ENCODE measurements around the gene ADM2. TPM values are rescaled to one million over a fixed set of nuclear protein-coding genes. Genes with fewer than 3 reads are reported as not detected.
A peak's percentile ranks its signal among the peaks of the same experiment; 100 is the strongest.

ADM2 gene
- total and polyA plus RNA-seq, 2 of the 13 experiments (the other 11 are each of a cell fraction or from before 2014, with no cell fraction given), result 1.2 to 3.0 TPM

- TF ChIP-seq, protein P1, sequence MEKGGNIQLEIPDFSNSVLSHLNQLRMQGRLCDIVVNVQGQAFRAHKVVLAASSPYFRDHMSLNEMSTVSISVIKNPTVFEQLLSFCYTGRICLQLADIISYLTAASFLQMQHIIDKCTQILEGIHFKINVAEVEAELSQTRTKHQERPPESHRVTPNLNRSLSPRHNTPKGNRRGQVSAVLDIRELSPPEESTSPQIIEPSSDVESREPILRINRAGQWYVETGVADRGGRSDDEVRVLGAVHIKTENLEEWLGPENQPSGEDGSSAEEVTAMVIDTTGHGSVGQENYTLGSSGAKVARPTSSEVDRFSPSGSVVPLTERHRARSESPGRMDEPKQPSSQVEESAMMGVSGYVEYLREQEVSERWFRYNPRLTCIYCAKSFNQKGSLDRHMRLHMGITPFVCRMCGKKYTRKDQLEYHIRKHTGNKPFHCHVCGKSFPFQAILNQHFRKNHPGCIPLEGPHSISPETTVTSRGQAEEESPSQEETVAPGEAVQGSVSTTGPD (CRISPR knock-in tag; IDR thresholded peaks at IDR 0.05), result no peak
- TF ChIP-seq ONECUT2 (CRISPR knock-in tag; IDR thresholded peaks at IDR 0.05) (peak; percentile 19; the same call in 1 of the 2 replicates), RBM22 (optimal IDR thresholded peaks at IDR 0.05; ENCODE audit: low read length) (no peak), ZFP36L2 (CRISPR knock-in tag; IDR thresholded peaks at IDR 0.05) (no peak), SKI (IDR thresholded peaks at IDR 0.05; ENCODE audit: partially characterized antibody) (peak; percentile 53), TARDBP (CRISPR knock-in tag; IDR thresholded peaks at IDR 0.05) (peak; percentile 71; the same call in 1 of the 2 replicates), CERS6 (CRISPR knock-in tag; IDR thresholded peaks at IDR 0.05) (no peak), ZBTB33 (CRISPR knock-in tag; IDR thresholded peaks at IDR 0.05) (peak; percentile 52), SMAD9 (CRISPR knock-in tag; IDR thresholded peaks at IDR 0.05) (no peak), HDAC1 (CRISPR knock-in tag; IDR thresholded peaks at IDR 0.05) (peak; percentile 99), ZNF768 (CRISPR knock-in tag; IDR thresholded peaks at IDR 0.05) (peak; percentile 51; the same call in 1 of the 2 replicates), REL (CRISPR knock-in tag; conservative IDR thresholded peaks at IDR 0.05) (no peak), ZSCAN22 (CRISPR knock-in tag; IDR thresholded peaks at IDR 0.05) (no peak), NR3C1 (CRISPR knock-in tag; IDR thresholded peaks at IDR 0.05) (no peak), SALL1 (CRISPR knock-in tag; IDR thresholded peaks at IDR 0.05) (peak; percentile 79), ZNF891 (CRISPR knock-in tag; IDR thresholded peaks at IDR 0.05) (no peak), ZNF788 (CRISPR knock-in tag; IDR thresholded peaks at IDR 0.05; ENCODE audit: borderline replicate concordance) (peak; percentile 79; the same call in 1 of the 2 replicates), ARNT2 (CRISPR knock-in tag; IDR thresholded peaks at IDR 0.05; ENCODE audit: low read depth) (no peak), ZMAT5 (CRISPR knock-in tag; IDR thresholded peaks at IDR 0.05; ENCODE audit: borderline replicate concordance, low read depth) (no peak), ZNF773 (CRISPR knock-in tag; IDR thresholded peaks at IDR 0.05; ENCODE audit: borderline replicate concordance) (no peak), KAT2B (IDR thresholded peaks at IDR 0.05; ENCODE audit: borderline replicate concordance, low read depth, low read length) (no peak)
- TF ChIP-seq, protein P2, sequence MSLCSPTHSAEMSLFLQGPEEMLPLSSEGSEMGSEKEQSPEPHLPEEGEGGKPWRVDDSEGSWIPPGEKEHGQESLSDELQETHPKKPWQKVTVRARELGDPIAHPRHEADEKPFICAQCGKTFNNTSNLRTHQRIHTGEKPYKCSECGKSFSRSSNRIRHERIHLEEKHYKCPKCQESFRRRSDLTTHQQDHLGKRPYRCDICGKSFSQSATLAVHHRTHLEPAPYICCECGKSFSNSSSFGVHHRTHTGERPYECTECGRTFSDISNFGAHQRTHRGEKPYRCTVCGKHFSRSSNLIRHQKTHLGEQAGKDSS (CRISPR knock-in tag; IDR thresholded peaks at IDR 0.05; ENCODE audit: borderline replicate concordance, low read depth), result peak; percentile 71; the same call in 1 of the 2 replicates
- TF ChIP-seq, protein P3, sequence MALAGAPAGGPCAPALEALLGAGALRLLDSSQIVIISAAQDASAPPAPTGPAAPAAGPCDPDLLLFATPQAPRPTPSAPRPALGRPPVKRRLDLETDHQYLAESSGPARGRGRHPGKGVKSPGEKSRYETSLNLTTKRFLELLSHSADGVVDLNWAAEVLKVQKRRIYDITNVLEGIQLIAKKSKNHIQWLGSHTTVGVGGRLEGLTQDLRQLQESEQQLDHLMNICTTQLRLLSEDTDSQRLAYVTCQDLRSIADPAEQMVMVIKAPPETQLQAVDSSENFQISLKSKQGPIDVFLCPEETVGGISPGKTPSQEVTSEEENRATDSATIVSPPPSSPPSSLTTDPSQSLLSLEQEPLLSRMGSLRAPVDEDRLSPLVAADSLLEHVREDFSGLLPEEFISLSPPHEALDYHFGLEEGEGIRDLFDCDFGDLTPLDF (CRISPR knock-in tag; IDR thresholded peaks at IDR 0.05), result peak; percentile 98
Measured at GRCh38 chr22:50507991-50508884, 26.9 kb downstream of the ADM2 start, which contains the start of gene NCAPH2 (continued).

All from HepG2 (cell line).